HS-5 (cell line): ENCODE data around the gene PLD4.
"Not testable (repeated sequence)": the region's sequence is repeated elsewhere in the genome, so short reads cannot be mapped to it uniquely, and the experiment has no call there.

ENCODE experiments used
- DNase-seq: peaks from one replicate; pipeline ENCODE4 v3.0.0-alpha.2; 2012; ENCODE audit warnings: low read depth

The PLD4 gene

GRCh38 chr14:104941508-104942365 lies 17.1 kb downstream of the PLD4 start:
- no peak for DNase-seq

GRCh38 chr14:104942586-104942985 lies 17.9 kb downstream of the PLD4 start:
- no peak for DNase-seq

GRCh38 chr14:104943216-104944015 lies 18.7 kb downstream of the PLD4 start:
- not testable (repeated sequence) for DNase-seq

DNA sequence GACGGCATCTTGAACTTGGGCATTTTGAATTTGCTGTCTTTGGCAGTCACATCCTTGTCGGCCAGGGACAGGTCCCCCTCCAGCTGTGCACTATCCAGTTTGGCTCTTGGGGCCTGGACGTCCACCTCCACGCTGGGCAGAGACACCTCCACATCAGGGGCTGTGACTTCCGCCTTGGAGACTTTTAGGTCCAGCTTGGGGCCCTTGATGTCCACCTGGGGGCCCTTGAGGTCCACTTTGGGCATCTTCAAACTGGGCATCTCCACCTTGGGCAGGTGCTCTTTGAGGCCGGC lies 19.3 kb downstream of the PLD4 start:
- DNase-seq = not testable (repeated sequence)

- not testable (repeated sequence) for DNase-seq
Measured at GRCh38 chr14:104944436-104945205, 19.9 kb downstream of the PLD4 start.

- DNase-seq = not testable (repeated sequence)
Measured at GRCh38 chr14:104945266-104945665, 20.6 kb downstream of the PLD4 start.

DNA sequence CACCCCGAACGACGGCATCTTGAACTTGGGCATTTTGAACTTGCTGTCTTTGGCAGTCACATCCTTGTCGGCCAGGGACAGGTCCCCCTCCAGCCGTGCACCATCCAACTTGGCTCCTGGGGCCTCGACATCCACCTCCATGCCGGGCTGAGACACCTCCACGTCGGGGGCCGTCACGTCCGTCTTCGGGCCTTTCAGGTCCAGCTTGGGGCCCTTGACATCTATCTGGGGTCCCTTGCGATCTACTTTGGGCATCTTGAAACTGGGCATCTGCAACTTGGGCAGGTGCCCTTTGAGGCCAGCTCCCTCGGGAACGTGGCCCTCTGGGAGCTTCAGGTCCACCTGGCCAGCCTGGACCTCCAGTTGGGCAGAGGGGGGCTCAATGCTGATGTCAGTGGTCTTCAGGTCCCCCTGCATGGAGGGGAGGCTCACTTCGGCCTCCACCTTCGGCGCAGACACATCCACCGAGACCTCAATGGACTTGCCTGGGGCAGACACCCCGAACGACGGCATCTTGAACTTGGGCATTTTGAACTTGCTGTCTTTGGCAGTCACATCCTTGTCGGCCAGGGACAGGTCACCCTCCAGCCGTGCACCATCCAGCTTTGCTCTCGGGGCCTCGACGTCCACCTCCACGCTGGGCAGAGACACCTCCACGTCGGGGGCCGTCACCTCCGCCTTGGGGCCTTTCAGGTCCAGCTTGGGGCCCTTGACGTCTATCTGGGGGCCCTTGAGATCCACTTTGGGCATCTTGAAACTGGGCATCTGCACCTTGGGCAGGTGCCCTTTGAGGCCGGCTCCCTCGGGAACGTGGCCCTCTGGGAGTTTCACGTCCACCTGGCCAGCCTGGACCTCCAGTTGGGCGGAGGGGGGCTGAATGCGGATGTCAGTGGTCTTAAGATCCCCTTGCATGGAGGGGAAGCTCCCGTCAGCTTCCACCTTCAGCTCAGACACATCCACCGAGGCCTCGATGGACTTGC lies 21.6 kb downstream of the PLD4 start:
- DNase-seq = not testable (repeated sequence)

GRCh38 chr14:104947201-104947600 lies 22.5 kb downstream of the PLD4 start:
- not testable (repeated sequence) for DNase-seq

DNA sequence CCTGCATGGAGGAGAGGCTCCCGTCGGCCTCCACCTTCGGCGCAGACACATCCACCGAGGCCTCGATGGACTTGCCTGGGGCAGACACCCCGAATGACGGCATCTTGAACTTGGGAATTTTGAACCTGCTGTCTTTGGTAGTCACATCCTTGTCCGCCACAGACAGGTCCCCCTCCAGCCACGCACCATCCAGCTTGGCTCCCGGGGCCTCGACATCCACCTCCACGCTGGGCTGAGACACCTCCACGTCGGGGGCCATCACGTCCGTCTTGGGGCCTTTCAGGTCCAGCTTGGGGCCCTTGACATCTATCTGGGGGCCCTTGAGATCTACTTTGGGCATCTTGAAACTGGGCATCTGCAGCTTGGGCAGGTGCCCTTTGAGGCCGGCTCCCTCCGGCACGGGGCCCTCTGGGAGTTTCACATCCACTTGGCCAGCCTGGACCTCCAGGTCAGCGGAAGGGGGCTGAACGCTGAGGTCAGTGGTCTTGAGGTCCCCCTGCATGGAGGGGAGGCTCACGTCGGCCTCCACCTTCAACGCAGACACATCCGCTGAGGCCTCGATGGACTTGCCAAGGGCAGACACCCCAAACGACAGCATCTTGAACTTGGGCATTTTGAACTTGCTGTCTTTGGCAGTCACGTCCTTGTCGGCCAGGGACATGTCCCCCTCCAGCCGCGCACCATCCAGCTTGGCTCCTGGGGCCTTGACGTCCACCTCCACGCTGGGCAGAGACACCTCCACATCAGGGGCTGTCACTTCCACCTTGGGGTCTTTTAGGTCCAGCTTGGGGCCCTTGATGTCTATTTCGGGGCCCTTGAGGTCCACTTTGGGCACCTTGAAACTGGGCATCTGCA lies 23.4 kb downstream of the PLD4 start:
- not testable (repeated sequence) for DNase-seq

- no peak for DNase-seq
Measured at GRCh38 chr14:104948736-104949031, 24.0 kb downstream of the PLD4 start.

DNA sequence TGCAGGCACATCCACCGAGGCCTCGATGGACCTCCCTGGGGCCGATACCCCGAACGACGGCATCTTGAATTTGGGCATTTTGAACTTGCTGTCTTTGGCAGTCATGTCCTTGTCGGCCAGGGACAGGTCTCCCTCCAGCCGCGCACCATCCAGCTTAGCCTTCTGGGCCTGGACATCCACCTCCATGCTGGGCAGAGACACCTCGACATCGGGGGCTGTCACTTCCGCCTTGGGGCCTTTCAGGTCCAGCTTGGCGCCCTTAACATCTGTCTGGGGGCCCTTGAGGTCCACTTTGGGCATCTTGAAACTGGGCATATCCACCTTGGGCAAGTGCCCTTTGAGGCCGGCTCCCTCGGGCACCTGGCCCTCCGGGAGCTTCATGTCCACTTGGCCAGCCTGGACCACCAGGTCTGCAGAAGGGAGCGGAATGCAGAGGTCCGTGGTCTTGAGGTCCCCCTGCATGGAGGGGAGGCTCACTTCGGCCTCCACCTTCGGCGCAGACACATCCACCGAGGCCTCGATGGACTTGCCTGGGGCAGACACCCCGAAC lies 24.8 kb downstream of the PLD4 start:
- not testable (repeated sequence) for DNase-seq

DNA sequence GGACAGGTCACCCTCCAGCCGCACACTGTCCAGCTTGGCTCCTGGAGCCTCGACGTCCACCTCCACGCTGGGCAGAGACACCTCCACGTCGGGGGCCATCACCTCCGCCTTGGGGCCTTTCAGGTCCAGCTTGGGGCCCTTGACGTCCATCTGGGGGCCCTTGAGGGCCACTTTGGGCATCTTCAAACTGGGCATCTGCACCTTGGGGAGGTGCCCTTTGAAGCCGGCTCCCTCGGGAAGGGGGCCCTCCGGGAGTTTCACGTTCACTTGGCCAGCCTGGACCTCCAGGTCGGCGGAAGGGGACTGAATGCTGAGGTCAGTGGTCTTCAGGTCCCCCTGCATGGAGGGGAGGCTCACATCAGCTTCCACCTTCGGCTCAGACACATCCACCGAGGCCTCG lies 25.3 kb downstream of the PLD4 start:
- no peak for DNase-seq

- not testable (repeated sequence) for DNase-seq
Measured at GRCh38 chr14:104950701-104951100, 26.0 kb downstream of the PLD4 start.

DNA sequence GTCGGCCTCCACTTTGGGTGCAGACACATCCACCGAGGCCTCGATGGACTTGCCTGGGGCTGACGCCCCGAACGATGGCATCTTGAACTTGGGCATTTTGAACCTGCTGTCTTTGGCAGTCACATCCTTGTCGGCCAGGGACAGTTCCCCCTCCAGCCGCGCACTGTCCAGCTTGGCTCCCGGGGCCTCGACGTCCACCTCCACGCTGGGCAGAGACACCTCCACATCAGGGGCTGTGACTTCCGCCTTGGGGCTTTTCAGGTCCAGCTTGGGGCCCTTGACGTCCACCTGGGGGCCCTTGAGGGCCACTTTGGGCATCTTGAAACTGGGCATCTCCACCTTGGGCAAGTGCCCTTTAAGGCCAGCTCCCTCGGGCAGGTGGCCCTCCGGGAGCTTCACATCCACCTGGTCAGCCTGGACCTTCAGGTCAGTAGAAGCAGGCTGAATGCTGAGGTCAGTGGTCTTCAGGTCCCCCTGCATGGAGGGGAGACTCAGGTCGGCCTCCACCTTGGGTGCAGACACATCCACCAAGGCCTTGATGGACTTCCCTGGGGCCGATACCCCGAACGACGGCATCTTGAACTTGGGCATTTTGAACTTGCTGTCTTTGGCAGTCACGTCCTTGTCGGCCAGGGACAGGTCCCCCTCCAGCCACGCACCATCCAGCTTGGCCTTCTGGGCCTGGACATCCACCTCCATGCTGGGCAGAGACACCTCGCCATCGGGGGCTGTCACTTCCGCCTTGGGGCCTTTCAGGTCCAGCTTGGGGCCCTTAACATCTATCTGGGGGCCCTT lies 27.4 kb downstream of the PLD4 start:
- DNase-seq = not testable (repeated sequence)

GRCh38 chr14:104953097-104953496 lies 28.4 kb downstream of the PLD4 start:
- DNase-seq = no peak

DNA sequence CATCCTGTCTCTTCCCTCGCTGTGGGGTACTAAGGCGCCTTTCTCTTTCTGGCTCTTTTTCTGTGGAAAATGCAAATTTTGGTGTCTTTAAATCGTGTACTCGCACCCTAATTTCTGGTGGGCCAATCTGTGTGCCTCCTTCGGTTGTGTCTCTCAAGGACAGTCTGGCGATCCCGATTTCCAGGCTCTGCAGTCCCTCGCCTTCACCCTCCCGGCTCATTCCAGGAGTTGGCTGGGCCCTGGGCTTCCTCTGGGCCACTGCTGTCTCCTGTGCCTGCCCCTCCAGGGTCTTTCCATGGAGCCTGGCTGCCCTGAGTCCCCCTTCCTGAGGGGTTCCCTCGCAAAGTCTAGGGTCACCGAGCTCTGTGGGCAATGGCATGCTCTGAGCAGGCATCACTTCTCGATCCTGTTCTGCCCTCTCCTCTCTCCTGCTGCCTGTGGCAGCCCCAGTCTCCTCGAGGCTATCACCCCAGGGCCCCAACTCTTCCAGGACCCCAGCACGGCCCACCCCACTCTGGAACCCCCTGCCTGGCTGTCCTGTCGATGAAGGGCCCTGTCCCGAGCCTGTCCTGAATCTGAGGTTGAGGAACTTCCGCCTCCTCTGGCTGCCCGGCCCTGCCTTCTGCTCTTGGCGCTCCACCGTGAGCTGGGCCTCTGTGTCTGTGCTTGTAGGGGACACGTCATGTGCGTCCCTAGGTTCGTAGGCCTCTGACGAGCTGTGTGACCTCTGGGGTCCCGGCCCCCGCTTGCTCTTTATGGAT lies 29.4 kb downstream of the PLD4 start:
- no peak for DNase-seq

- no peak for DNase-seq
Measured at GRCh38 chr14:104954746-104955395, 30.2 kb downstream of the PLD4 start.

DNA sequence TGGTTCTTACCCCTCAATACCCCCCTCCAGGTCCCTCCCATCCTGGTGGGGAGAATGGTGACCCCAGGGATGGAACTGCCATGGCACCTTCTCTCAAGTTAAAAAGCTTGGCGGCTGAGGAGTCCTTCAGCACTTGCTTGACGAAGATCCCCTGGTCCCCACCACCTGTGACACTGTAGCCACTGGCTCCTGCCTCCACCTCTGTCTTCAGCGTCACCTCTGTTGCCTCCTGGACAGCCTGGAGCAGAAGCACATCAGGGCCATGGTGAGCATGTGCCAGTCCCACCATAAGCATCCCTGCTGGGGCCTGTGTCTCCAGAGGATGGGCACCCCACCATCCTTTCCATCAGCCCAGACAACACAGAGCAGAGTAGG lies 30.7 kb downstream of the PLD4 start:
- no peak for DNase-seq
